ENCODE data around the gene ZNG1A. TPM values are rescaled to one million over a fixed set of nuclear protein-coding genes. Genes with fewer than 3 reads are reported as not detected.
"Not testable (repeated sequence)": the region's sequence is repeated elsewhere in the genome, so short reads cannot be mapped to it uniquely, and the experiment has no call there.

ZNG1A gene
- total RNA-seq, 2 donors from 2014 or later = 15.6 to 32.2 TPM

GRCh38 chr9:206481-206880 is 27.6 kb upstream of the ZNG1A start:
- no peak for ATAC-seq

GRCh38 chr9:199601-200000 is 20.7 kb upstream of the ZNG1A start:
- ATAC-seq; intact Hi-C loops (cut with DNase I); DNase-seq: not testable (repeated sequence)

More at GRCh38 chr9:206481-206880, 27.6 kb upstream of the ZNG1A start:
- no peak for DNase-seq
- intact Hi-C loops (cut with DNase I) = no loop called here

GRCh38 chr9:178140-178825 is 573 bp downstream of the ZNG1A start:
- DNase-seq; ATAC-seq; intact Hi-C loops (cut with DNase I): not testable (repeated sequence)

GRCh38 chr9:169757-170156 is 9.1 kb downstream of the ZNG1A start:
- DNase-seq; ATAC-seq; intact Hi-C loops (cut with DNase I): not testable (repeated sequence)

- DNase-seq; intact Hi-C loops (cut with DNase I); ATAC-seq: not testable (repeated sequence)
These were observed 19.0 kb downstream of the ZNG1A start for GRCh38 chr9:159871-160270.

GRCh38 chr9:151173-151572 is 27.7 kb downstream of the ZNG1A start:
- intact Hi-C loops (cut with DNase I); DNase-seq; ATAC-seq: not testable (repeated sequence)

GRCh38 chr9:139880-140279 is 39.0 kb downstream of the ZNG1A start:
- DNase-seq; ATAC-seq; intact Hi-C loops (cut with DNase I): not testable (repeated sequence)

- intact Hi-C loops (cut with DNase I); DNase-seq; ATAC-seq: not testable (repeated sequence)
These were observed 60.8 kb downstream of the ZNG1A start, which contains the start of gene FOXD4 for GRCh38 chr9:117995-118467. Gene FOXD4 (minus strand): TSS chr9:118417. CDS start chr9:118119, 298 bp downstream.

- DNase-seq; intact Hi-C loops (cut with DNase I): not testable (repeated sequence)
These were observed 61.5 kb downstream of the ZNG1A start for GRCh38 chr9:117144-117994.

GRCh38 chr9:116239-117077 is 62.4 kb downstream of the ZNG1A start:
- intact Hi-C loops (cut with DNase I); DNase-seq; ATAC-seq: not testable (repeated sequence)

More at GRCh38 chr9:117144-117994, 61.5 kb downstream of the ZNG1A start:
- not testable (repeated sequence) for ATAC-seq

- intact Hi-C loops (cut with DNase I); DNase-seq; ATAC-seq: not testable (repeated sequence)
These were observed 63.8 kb downstream of the ZNG1A start for GRCh38 chr9:115118-115451.

GRCh38 chr9:114267-115117 is 64.4 kb downstream of the ZNG1A start:
- intact Hi-C loops (cut with DNase I); DNase-seq: not testable (repeated sequence)
- ATAC-seq = peak; percentile 16 to 62

GRCh38 chr9:113468-114266 is 65.2 kb downstream of the ZNG1A start:
- intact Hi-C loops (cut with DNase I) = not testable (repeated sequence)
- ATAC-seq (peak; percentile 77 to 83), DNase-seq (peak; percentile 22)

GRCh38 chr9:112589-113467 is 66.0 kb downstream of the ZNG1A start:
- ATAC-seq; intact Hi-C loops (cut with DNase I); DNase-seq: not testable (repeated sequence)

- intact Hi-C loops (cut with DNase I); DNase-seq; ATAC-seq: not testable (repeated sequence)
These were observed 68.2 kb downstream of the ZNG1A start for GRCh38 chr9:110672-111071.

- ATAC-seq; intact Hi-C loops (cut with DNase I); DNase-seq: not testable (repeated sequence)
These were observed 69.3 kb downstream of the ZNG1A start for GRCh38 chr9:109540-109939.

All from left cardiac atrium (tissue), 4 donors.